Stimulated activated CD4-positive, alpha-beta T cell treated with anti-CD3 and anti-CD28 coated beads, Interleukin-15, amount 100 ng/mL, for 48 hours (primary cell): ENCODE data around the gene SIMC1.
A peak's percentile ranks its signal among the peaks of the same experiment; 100 is the strongest.
"Not testable (repeated sequence)": the region's sequence is repeated elsewhere in the genome, so short reads cannot be mapped to it uniquely, and the experiment has no call there.

ENCODE experiments used
- DNase-seq, 2 donors: peaks; one replicate each; pipeline ENCODE4 v3.0.0-alpha.2; 2020; ENCODE audit warnings: low read depth in 2 of 2

SIMC1 gene

DNA sequence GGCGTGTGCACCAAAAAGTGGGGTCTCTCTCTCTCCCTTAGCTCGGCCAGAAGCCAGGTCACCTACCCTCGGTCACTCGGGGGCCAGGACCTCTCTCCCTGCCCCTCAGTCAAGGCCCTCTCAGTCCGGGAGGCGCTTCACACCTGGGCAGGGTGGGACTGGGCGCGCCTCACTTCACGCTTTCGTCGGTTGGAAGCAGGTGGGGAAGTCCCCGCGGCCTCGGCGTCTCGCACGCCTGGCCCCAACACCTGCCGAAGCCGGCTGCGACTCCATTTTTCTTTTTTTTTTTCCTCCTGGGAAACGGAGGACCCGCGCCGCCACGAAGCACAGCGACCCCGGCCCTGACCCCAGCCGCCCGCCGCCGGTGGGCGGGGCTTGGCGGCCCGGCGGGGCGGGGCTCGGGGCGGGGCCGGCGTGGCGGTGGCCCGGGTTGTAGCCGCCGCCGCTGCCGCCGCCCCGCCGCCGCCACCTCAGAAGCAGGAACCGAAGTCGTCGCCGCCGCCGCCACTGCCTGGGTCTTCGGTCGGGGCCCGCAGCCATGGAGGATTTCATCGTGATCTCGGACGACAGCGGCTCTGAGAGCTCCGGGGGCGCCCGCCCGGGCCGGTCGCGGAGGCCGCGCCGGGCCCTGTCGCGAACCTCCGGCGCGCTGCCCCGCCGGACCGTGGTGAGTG is at the start of gene SIMC1:
Gene SIMC1, plus strand, starts transcription at position 454 of the 674 bp plus-strand sequence. Its CDS starts 85 bp downstream, at position 539.
- DNase-seq = peak in 1 of 2 donors; percentile 45

DNA sequence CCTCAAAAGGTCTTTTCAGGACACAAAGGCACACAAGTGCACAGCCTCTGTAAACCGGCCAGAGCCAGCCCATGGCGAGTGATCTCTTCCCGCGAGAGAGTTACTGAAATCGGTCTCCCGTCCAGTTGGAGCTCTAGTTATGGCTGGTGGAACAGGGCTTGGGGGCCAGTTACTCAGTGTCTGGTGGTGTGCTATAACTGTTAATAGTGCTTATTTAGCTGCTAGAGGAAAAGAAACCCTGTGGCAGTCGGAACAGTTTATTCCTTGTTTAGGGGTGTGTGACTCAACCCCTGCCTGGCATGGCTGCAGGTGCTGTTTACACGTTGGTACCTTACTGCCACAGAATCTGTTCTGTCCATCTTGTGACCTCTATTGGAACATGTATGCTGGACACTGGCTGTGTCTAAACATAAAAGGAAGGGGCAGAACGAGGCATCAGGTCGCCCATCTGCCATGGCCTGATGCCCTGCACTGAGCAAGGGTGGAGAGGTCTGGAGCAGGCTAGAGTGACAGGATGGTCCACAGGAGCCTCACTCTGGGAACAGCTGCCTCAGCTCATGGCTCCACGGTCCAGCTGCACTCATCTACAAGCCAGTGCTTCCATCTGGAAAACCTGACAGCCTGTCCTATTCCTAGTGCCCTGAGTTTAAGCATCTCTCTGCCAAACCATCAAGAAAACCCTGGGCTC is 49.6 kb upstream of the SIMC1 start:
- DNase-seq = no peak

DNA sequence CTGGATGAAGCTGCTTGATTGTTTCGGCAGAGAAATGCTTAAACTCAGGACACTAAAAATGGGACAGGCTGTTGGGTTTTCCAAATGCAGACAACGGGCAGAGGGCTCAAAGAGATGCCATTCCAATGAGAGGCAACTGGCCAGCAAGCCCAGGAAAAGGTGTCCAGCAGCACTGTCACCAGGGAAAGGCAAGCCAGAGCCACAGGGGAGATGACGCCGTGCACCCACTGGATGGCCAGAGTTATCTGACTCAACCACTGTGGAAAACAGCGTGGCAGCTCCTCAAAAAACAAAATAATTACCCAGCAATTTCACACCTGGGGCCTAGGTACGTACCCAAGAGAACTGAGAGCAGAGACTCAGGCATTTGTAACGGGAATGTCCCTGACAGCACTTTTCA is 48.4 kb upstream of the SIMC1 start:
- DNase-seq = no peak

DNA sequence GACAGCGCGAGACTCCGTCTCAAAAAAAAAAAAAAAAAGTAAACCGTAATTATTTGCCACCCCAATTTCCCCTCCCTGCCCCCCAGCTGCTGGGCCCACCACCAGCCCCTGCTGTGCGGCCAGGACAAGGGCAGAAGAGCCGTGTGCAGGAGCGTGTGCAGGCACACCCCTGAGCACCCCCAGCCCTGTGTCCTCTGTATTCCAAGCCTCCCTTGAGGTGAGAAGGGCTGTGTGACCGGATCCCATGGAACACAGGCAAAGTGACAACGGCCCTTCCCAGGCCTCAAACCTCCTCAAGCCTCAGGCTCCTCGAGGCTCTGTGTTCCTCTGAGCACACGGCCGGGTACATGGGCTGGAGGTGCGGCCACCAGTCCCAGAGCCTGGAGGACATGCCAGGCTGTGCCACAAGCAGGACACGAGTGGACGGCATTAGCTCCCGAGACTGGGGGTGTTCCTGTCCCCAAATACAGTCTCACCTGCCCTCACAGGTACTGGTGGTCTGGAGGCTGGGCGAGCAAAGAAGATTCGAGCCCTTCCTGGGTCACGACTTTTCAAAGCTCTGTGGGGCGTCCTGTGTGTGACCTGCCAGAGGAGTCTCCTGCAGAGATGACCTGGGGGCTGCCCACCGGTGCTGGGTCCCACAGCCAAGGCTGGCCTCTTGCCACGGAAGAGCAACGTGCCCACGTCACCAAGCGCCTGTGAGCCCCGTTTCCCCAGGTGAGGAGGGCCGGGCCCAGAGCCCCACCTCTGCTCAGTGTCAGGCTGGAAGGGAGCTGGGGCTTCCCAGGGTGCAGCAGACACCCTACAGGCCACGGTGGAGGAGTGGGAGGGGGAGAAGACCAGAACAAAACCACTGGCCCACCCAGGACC is 47.1 kb upstream of the SIMC1 start:
- DNase-seq = no peak

DNA sequence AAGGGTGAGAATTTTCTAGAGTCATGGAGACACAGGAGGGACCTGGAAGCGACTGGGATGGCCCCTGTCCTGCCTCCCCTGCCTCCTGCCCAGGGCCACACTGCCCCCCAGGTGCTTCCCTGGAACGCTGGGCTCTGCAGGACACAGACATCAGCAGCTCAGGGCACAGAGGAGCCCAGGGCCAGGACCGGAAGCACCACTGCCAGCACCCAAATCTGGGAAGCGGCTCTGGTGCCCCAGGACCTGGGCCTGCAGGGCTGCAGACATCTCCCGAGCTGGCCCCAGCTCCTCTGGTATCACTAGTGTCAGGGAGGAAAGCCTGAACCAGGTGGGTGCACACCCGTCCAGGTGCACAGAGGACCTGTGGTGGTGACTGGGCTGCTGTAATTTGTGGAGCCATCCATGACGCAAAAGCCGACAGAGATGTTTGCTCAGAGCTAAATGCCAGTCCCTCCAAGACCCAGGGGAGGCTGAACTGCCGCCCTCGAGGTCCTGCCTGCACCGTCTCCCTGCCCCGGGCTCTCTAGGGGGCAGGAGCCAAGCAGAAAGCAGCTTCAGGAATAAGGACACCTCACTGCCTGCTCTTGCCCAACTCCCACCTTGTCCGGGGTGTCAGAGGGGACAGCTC is 46.0 kb upstream of the SIMC1 start:
- no peak for DNase-seq

DNA sequence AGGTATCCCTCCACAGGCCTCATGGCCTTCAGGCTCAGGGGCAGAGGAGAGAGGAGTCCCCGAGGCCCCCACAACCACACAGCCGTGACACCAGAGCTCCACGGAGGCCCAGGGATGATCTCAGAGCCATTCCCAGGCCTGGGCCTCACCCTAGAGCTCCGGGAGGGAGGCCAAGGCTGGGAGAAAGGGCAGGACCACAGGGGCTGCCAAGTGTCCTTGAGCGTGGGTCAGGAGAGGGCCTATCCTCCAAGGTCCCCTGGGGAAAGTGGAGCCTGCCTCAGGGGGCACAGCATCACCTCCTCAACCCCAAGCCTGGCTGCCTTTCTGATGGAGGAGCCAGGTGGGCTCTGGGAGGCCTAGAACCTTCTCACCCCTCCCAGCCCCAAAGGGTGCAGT is 45.5 kb upstream of the SIMC1 start:
- DNase-seq = not testable (repeated sequence)

DNA sequence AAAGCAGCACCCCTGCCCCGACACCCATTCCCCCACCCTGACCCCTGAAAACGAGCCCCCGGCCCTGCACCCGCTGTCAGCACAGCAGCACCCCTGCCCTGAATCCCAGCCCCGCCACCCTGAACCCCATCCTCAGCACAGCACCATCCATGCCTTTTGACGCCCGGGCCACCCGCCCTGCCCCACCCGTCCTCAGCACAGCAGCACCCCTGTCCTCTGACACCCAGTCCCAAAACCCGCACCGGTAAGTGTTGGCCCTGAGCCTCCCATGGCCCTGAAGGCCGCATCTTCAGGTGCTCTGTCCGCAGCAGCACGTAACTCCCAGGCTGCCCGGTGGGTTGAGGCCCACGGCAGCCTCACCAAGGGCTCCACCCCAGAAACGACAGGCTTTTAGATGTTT is 44.6 kb upstream of the SIMC1 start:
- not testable (repeated sequence) for DNase-seq

DNA sequence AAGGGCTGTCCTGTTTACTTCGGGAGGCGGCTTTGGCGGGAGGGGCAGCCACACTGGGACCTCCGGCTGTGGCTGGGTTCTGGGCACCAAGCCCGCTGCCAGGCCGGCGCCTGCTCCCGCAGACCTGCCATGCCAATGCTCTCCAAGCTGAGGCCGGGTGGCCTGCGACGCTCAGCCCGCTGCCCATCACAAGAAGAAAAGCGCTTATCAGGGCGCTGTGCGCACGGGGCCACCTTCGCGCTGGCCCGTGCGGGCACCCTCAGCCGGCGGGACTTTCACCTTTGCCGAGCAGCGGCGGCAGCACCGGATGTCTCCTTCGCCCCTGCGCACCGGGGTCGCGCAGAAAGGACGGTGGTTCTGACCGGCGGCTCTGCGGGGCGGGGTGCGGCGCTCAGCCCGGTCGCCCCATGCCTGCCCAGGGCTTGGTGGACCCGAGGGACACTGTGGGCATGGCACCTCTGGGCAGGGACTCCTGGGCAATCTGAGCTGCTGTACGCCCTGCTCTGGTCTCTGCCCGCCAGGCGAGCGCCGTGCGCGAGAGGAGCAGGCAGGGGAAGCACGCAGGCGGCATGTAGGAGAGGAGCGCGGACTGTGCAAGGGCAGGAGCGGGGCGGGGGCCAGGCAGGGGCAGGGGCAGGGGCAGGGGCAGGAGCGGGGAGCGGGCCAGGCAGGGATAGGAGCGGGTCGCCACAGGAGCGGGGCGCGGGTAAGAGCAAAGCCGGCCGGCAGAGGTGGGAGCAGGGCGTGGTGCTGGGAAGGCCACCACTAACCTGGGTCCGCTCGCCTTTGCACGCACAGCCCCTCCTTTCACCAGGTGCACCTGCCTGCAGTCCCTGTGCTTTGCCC is 43.8 kb upstream of the SIMC1 start:
- not testable (repeated sequence) for DNase-seq

DNA sequence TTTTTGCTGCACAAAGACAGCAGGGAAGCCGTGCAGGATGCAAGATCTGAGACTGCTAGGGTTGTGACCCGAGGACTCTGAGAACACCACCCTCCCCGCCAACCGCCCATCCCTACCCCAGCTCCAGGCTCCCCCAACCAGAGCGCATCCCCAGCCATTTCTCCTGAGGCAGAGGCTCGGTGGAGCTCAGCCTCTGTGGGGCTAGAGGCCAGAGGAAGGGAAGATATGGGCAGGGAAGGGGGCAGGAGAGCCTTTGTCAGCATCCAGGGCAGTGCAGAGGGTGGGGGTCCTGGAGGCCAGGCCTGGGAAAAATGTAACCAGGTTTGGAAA is 43.2 kb upstream of the SIMC1 start:
- DNase-seq = not testable (repeated sequence)

DNA sequence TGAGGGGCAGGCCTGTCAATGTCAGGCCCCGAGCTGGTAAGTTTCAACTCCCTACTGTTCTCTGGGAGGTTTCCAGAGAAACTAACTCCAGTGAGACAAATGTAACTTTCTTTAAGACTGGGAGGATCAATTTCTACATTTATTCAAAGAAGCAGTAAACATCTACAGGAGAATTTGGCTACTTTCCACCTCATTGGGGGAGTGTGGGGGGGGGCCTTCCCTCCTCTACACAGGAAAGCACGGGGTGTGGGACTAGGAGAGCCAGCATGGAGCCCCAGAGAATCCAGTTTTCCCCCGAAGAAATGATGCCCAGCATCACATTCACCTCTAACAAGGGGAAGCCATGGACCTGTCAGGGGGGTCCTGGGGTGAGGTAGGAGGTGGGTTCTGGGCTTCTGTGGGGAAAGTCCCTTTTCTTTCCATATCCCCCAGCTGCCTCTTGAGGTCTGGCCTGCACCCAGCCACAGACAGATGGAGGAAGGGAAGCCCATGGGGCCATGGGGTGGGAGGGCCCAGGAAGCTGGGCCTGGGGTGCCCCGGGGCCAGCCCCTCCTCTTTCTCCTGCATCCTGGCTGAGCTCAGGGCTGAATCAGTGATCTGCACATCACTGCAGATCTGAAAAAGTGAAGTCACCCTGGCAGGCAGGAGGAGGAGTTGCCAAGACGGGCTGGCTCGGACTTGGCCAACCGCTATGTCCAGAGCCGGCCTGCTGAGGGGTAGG is 42.6 kb upstream of the SIMC1 start:
- not testable (repeated sequence) for DNase-seq

DNA sequence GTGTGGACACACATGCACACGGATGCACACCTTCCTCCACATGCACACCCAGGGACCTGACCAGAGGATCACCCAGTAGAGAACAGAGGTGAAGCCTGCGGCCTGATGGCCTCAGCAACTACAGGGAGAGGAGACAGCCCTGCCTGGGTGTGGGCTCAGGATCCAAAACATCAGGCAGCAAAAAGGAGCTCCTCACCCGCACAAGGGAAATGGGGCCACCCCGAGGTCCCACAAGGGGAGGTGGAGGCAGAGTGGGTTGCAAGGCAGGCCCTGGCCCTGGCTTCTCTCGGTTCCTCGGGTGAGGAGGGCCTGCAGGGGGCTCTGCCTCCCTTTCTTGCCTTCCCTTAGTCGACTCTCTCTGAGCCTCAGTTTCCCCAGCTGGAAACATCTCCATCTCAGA is 41.4 kb upstream of the SIMC1 start:
- DNase-seq = not testable (repeated sequence)

DNA sequence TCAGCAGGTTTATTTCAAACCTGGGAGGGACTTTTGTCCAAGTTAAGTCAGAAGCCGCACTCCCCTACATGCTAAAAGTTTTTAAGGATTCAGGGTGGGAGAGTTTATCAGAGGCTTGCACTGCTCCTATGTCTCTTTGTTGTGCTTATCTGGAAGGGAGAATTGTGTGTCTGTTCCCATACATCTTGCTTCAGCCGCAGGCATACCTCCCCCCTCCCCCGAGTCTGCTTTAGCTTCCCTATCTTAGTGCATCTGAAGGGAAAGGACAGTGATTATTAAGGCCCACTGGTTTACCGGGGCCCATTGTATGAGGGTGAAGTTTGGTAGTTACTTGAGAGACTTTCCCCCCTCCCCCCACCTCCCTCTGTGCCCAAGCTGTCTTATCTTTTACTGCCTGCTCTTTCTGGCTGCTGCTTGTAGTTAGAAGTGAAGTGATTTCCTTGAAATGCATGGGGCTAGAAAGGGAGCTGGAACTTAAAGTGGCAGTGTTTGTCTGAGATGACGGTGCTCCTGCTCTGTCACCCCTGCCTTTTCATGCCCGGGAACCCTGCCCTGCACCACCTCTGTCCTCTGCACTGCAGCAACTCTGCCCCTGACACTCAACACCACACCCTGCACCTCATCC is 40.9 kb upstream of the SIMC1 start:
- DNase-seq = not testable (repeated sequence)

DNA sequence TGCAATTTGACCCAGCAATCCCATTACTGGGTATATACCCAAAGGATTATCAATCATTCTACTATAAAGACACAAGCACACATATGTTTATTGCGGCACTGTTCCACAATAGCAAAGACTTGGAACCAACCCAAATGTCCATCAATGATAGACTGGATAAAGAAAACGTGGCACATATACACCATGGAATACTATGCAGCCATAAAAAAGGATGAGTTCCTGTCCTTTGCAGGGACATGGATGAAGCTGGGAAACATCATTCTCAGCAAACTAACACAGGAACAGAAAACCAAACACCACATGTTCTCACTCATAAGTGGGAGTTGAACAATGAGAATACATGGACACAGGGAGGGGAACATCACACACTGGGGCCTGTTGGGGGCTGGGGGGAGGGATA is 39.9 kb upstream of the SIMC1 start:
- DNase-seq = not testable (repeated sequence)

DNA sequence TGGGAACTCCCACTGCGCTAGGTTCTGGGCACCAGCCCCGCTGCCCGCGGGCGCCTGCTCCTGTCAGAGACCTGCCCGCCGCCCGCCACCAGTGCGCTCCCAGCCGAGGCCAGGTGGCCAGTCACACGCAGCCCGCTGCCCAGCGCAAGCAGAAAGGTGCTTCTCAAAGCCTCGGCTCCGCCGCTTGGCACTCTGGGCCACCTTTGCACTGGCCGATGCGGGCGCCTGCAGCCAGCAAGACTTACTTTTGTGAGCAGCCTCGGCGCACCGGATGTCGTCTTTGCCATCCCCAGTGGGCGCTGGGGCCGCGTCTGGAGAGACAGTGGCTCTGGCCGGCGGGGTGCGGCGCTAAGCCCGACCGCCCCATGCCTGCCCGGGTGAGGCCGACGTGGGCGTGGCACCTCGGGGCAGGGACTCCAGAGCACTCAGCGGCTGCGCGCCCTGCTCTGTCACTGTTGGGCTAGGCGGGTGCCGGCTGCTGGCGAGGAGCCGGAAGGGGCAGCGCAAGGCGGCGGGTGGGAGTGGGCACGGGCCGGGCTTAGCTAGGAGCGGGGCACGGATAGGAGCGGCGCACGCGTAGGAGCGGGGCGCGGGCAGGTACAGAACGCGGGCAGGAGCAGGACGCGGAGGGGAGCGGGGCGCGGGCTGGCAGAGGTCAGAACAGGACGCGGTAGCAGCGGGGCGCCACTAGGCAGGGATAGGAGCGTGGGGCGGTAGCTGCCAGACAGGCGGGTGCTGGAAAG is 39.1 kb upstream of the SIMC1 start:
- DNase-seq = not testable (repeated sequence)

DNA sequence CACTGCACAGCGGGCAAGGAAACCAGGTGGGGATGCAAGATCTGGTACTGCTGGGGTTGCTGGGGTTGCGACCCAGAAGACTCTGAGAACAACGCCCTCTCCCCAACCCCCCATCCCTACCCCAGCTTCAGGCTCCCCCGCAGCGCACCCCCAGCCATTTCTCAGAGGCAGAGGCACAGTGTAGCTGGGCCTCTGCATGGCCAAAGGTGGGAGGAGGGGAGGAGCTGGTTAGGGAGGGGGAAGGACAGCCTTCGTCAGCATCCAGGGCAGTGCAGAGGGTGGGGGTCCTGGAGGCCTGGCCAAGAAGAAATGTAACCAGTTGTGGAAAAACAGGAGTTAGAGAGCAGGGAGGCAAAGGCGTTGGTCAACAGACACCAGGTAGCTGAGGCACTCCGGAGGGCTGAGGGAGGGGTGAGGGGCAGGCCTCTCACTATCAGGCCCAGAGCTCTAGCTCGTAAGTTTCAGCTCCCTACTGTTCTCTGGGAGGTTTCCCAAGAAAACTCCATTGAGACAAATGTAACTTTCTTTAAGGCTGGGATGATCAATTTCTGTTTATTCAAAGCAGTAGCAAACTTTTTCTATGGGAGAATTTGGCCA is 38.3 kb upstream of the SIMC1 start:
- not testable (repeated sequence) for DNase-seq

DNA sequence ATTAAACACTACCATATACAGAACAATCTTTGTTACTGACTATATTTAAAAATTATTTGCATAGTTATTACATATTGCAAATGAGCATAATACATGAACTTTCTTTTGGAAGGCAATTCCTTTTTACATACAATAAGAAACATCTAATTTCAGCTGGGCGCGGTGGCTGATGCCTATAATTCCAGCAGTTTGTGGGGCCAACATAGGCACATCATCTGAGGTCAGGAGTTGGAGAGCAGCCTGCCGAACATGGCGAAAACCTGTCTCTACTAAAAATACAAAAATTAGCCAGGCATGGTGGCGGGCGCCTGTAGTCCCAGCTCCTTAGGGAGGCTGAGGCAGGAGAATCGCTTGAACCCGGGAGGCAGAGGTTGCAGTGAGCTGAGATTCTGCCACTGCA is 36.4 kb upstream of the SIMC1 start:
- no peak for DNase-seq

DNA sequence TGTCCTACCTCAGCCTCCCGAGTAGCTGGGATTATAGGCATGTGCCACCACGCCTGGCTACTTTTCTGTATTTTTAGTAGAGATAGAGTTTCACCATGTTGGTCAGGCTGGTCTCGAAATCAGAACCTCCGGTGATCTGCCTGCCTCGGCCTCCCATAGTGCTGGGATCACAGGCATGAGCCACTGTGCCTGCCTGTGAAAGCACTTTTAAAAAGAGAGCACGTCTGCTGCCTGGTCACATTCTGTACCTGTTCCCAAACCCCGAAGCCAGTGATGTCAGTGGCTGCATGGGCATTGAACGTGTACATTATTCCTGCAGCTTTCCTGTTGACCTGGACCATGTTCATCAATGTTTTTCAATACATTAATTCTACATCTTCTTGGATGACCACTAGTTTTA is 35.1 kb upstream of the SIMC1 start:
- DNase-seq = no peak

DNA sequence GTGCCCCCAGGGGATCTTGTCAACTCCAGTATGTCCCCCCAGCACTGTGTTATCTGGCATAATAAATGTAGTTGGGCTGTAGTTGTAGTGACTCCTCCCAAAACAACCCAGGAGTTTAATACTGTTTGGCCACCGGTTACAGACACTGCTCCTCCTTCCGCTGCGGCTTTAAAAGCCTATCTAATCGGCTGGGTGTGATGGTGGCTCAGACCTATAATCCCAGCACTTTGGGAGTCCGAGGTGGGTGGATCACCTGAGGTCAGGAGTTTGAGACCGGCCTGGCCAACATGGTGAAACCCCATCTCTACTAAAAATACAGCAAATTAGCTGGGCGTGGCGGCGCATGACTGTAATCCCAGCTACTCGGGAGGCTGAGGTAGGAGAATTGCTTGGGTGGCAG is 34.7 kb upstream of the SIMC1 start:
- DNase-seq = not testable (repeated sequence)

DNA sequence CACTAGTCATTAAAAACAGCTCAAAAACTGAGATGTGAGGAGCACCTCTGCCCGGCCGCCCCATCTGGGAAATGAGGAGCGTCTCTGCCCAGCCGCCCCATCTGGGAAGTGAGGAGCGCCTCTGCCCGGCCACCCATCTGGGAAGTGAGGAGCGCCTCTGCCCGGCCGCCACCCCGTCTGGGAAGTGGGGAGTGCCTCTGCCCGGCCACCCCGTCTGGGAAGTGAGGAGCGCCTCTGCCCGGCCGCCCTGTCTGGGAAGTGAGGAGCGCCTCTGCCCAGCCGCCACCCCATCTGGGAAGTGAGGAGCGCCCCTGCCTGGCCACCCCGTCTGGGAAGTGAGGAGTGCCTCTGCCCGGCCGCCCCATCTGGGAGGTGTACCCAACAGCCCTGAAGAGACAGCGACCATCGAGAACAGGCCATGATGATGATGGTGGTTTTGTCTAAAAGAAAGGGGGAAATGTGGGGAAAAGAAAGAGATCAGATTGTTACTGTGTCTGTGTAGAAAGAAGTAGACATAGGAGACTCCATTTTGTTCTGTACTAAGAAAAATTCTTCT is 23.7 kb upstream of the SIMC1 start:
- not testable (repeated sequence) for DNase-seq
